Smooth muscle cell (in vitro differentiated cells): ENCODE measurements around the gene NFATC2IP. TPM values are rescaled to one million over a fixed set of nuclear protein-coding genes. Genes with fewer than 3 reads are reported as not detected.

ENCODE experiments used
- DNase-seq: peaks from one replicate; lab custom pipeline; 2025; ENCODE audit not compliant: unreplicated experiment; lab: John Stamatoyannopoulos, UW
- H2AFZ ChIP-seq: fragments of 200-600 bp; sonication (generic); 2 replicates; pipeline ENCODE4 v1.6.0; 2016; ENCODE audit warnings: antibody characterized with exemption, low read depth, mild to moderate bottlenecking
- H3F3A ChIP-seq: fragments of 200-600 bp; sonication (generic); 2 replicates; pipeline ENCODE4 v1.6.0; 2017; ENCODE audit warnings: antibody characterized with exemption, low read depth
- H3K27ac ChIP-seq: fragments of 200-600 bp; sonication (generic); 2 replicates; pipeline ENCODE4 v1.5.1; 2016; ENCODE audit warnings: low read depth, mild to moderate bottlenecking
- H3K27me3 ChIP-seq: fragments of 200-600 bp; sonication (generic); 2 replicates; pipeline ENCODE4 v1.6.1; 2016; ENCODE audit warnings: low read depth, mild to moderate bottlenecking
- H3K36me3 ChIP-seq: fragments of 200-600 bp; sonication (generic); 2 replicates; pipeline ENCODE4 v1.5.1; 2016; ENCODE audit warnings: low read depth
- H3K4me1 ChIP-seq: fragments of 200-600 bp; sonication (generic); 2 replicates; pipeline ENCODE4 v1.5.1; 2016; ENCODE audit warnings: low read depth
- H3K4me2 ChIP-seq: fragments of 200-600 bp; sonication (generic); 2 replicates; pipeline ENCODE4 v1.6.0; 2016; ENCODE audit warnings: mild to moderate bottlenecking
- H3K4me3 ChIP-seq: fragments of 200-600 bp; sonication (generic); 2 replicates; pipeline ENCODE4 v1.5.1; 2016; ENCODE audit warnings: mild to moderate bottlenecking
- H3K79me2 ChIP-seq: fragments of 200-600 bp; sonication (generic); 2 replicates; pipeline ENCODE4 v1.6.0; 2016; ENCODE audit warnings: low read depth, mild to moderate bottlenecking
- H3K9ac ChIP-seq: fragments of 200-600 bp; sonication (generic); 2 replicates; pipeline ENCODE4 v1.6.0; 2016; ENCODE audit warnings: low read depth
- H3K9me3 ChIP-seq: fragments of 200-600 bp; sonication (generic); replicated peaks from 2 replicates; pipeline ENCODE4 v1.5.1; 2016; ENCODE audit warnings: low read depth
- H4K20me1 ChIP-seq: fragments of 200-600 bp; sonication (generic); 2 replicates; pipeline ENCODE4 v1.6.0; 2016; ENCODE audit warnings: low read depth
- CTCF ChIP-seq: fragments of 200-600 bp; sonication (generic); IDR thresholded peaks from 2 replicates; pipeline ENCODE4 v1.5.1; 2017; ENCODE audit warnings: borderline replicate concordance, mild to moderate bottlenecking, antibody characterized with exemption; ENCODE audit not compliant: insufficient read depth, poor library complexity, severe bottlenecking
- WGBS: methylation state at CpG from one replicate; pipeline ENCODE4 v1.1.7; 2016; ENCODE audit warnings: low lambda C conversion rate; 5-methylcytosine and 5-hydroxymethylcytosine counted together
- polyA plus RNA-seq: library from polyadenylated mRNA; unstranded; fragments of >200 nt; fragmentation: Nextera tagmentation; extraction: Ambion mirVana; gene quantifications from 2 replicates; pipeline ENCODE4 v1.2.1, GENCODE V29; 2016
- total RNA-seq: library from RNA; depleted of rRNA; stranded (reverse); fragments of >200 nt; gene quantifications from 2 replicates; pipeline ENCODE4 v1.2.3, GENCODE V29; 2014

The NFATC2IP gene
- total and polyA plus RNA-seq, 2 experiments from 2014 or later: 13.1 to 19.0 TPM

GRCh38 chr16:28986492-28986891 lies 35.8 kb downstream of the NFATC2IP start:
- 96% methylated on average over 13 of the region's 13 CpGs for WGBS
- no peak for DNase-seq
- Histone ChIP-seq H3F3A (no peaks in the 10 kb centered on the region), H3K27me3 (no peaks in the 10 kb centered on the region), H3K36me3 (peaks cover 3% of the 10 kb centered on the region), H3K9ac (no peak overlapping the region), H3K79me2 (no peaks in the 10 kb centered on the region), H3K4me2 (no peak overlapping the region), H4K20me1 (no peaks in the 10 kb centered on the region), H3K4me1 (no peaks in the 10 kb centered on the region), H3K4me3 (no peak overlapping the region), H2AFZ (no peak overlapping the region), H3K9me3 (no peaks in the 10 kb centered on the region), H3K27ac (no peak overlapping the region)
- no peak for TF ChIP-seq CTCF

GRCh38 chr16:28987170-28987853 lies 36.6 kb downstream of the NFATC2IP start:
- Histone ChIP-seq H3K4me3 (no peak overlapping the region), H3K27ac (no peak overlapping the region), H3K4me2 (no peak overlapping the region), H3K36me3 (peaks cover 3% of the 10 kb centered on the region), H2AFZ (no peak overlapping the region), H3K4me1 (no peaks in the 10 kb centered on the region), H3K9me3 (no peaks in the 10 kb centered on the region), H3K27me3 (no peaks in the 10 kb centered on the region), H3K9ac (no peak overlapping the region), H3F3A (no peaks in the 10 kb centered on the region), H3K79me2 (no peaks in the 10 kb centered on the region), H4K20me1 (no peaks in the 10 kb centered on the region)
- DNase-seq: no peak
- 98% methylated on average over 4 of the region's 4 CpGs for WGBS
- TF ChIP-seq CTCF: no peak

- 99% methylated on average over 12 of the region's 14 CpGs for WGBS
- no peaks in the 10 kb centered on the region for H3F3A ChIP-seq
- H3K4me3 ChIP-seq: no peak overlapping the region
- H3K27ac ChIP-seq: no peak overlapping the region
- H3K9me3 ChIP-seq: no peaks in the 10 kb centered on the region
- no peaks in the 10 kb centered on the region for H3K79me2 ChIP-seq
- H3K4me2 ChIP-seq: no peak overlapping the region
- H3K9ac ChIP-seq: no peak overlapping the region
- no peaks in the 10 kb centered on the region for H3K4me1 ChIP-seq
- H3K27me3 ChIP-seq: no peaks in the 10 kb centered on the region
- TF ChIP-seq CTCF: no peak
- no peak for DNase-seq
- H4K20me1 ChIP-seq: no peaks in the 10 kb centered on the region
- H3K36me3 ChIP-seq: peaks cover 3% of the 10 kb centered on the region
- H2AFZ ChIP-seq: no peak overlapping the region
These were observed 38.6 kb downstream of the NFATC2IP start for GRCh38 chr16:28989363-28989762.

- no peaks in the 10 kb centered on the region for H4K20me1 ChIP-seq
- H3K36me3 ChIP-seq: peaks cover 3% of the 10 kb centered on the region
- no peak overlapping the region for H3K27ac ChIP-seq
- H2AFZ ChIP-seq: no peak overlapping the region
- WGBS: 88% methylated on average over 11 of the region's 11 CpGs
- no peak overlapping the region for H3K4me2 ChIP-seq
- no peak overlapping the region for H3K4me3 ChIP-seq
- H3K4me1 ChIP-seq: no peaks in the 10 kb centered on the region
- no peaks in the 10 kb centered on the region for H3F3A ChIP-seq
- H3K9me3 ChIP-seq: no peaks in the 10 kb centered on the region
- no peak for TF ChIP-seq CTCF
- no peak for DNase-seq
- no peaks in the 10 kb centered on the region for H3K27me3 ChIP-seq
- no peaks in the 10 kb centered on the region for H3K79me2 ChIP-seq
- H3K9ac ChIP-seq: no peak overlapping the region
These were observed 39.8 kb downstream of the NFATC2IP start for GRCh38 chr16:28990375-28991040.
